Testis (tissue), 3 donors: ENCODE data around the gene ARHGAP9. TPM values are rescaled to one million over a fixed set of nuclear protein-coding genes. Genes with fewer than 3 reads are reported as not detected.
A peak's percentile ranks its signal among the peaks of the same experiment; 100 is the strongest.

Experiments used
- DNase-seq: peaks from one replicate; pipeline ENCODE4 v3.0.0-alpha.2; 2019
- H3K27ac ChIP-seq, 2 donors: fragments of 200-600 bp; sonication (generic); one replicate each; pipeline ENCODE4 v1.5.1; 2019
- H3K27me3 ChIP-seq: fragments of 200-600 bp; sonication (generic); one replicate; pipeline ENCODE4 v1.5.1; 2019
- H3K36me3 ChIP-seq: fragments of 200-600 bp; sonication (generic); one replicate; pipeline ENCODE4 v1.5.1; 2017; ENCODE audit warnings: low read depth; ENCODE audit errors: missing control alignments
- H3K4me1 ChIP-seq: fragments of 200-600 bp; sonication (generic); one replicate; pipeline ENCODE4 v1.5.1; 2019
- H3K4me3 ChIP-seq, 2 donors: fragments of 200-600 bp; sonication (generic); one replicate each; pipeline ENCODE4 v1.5.1; 2017 to 2019
- H3K9me3 ChIP-seq: fragments of 200-600 bp; sonication (generic); one replicate; pipeline ENCODE4 v1.5.1; 2017
- CTCF ChIP-seq, 3 experiments: fragments of 450-650 bp in 2 of 3; fragments of 200-600 bp in 1 of 3; sonication (generic) in 1 of 3; IDR thresholded peaks; one replicate each; pipeline ENCODE4 v1.5.1; 2016 to 2019; ENCODE audit warnings: antibody characterized with exemption in 3 of 3, mild to moderate bottlenecking in 2 of 3, moderate library complexity in 1 of 3
- POLR2A ChIP-seq: fragments of 450-650 bp; IDR thresholded peaks from one replicate; pipeline ENCODE4 v1.6.1; 2017; ENCODE audit warnings: antibody characterized with exemption, mild to moderate bottlenecking, moderate library complexity
- WGBS, 2 donors: methylation state at CpG; one replicate each; pipeline ENCODE4 v1.1.5; 2018; 5-methylcytosine and 5-hydroxymethylcytosine counted together
- intact Hi-C: fragments of 100-400 bp; cut with DNase I; formaldehyde crosslinking; loops from one replicate; pipeline ENCODE4 v1.15.1; 2023; ENCODE audit warnings: low total_unique reads
- polyA plus RNA-seq: library from polyadenylated mRNA; stranded (reverse); fragments of 350-450 nt; fragmentation: Illumina TruSeq; extraction: RNeasy Lipid Tissue Mini Kit (QIAGEN cat#74804); gene quantifications from one replicate; pipeline ENCODE4 v1.2.3, GENCODE V29; 2014; ENCODE audit warnings: low read depth, low replicate concordance; ENCODE audit not compliant: insufficient read depth
- total RNA-seq, 2 donors: library from RNA; depleted of rRNA; stranded (reverse); fragments of >200 nt; gene quantifications; one replicate each; pipeline ENCODE4 v1.2.3, GENCODE V29; 2016

ARHGAP9 gene
- total and polyA plus RNA-seq, 3 donors from 2014 or later = 24.8 to 111 (median 29.2) TPM

GRCh38 chr12:57522887-57523705 is 43.4 kb upstream of the ARHGAP9 start:
- no peaks in the 10 kb centered on the region for H3K36me3 ChIP-seq
- H3K4me1 ChIP-seq = peaks cover 37% of the 10 kb centered on the region
- H3K27ac ChIP-seq = peak overlapping the region; percentile 82 to 99
- peak overlapping the region; percentile 90 to 97 for H3K4me3 ChIP-seq
- intact Hi-C loops = no loop called here
- no peaks in the 10 kb centered on the region for H3K27me3 ChIP-seq
- no peak for TF ChIP-seq POLR2A
- TF ChIP-seq CTCF (IDR thresholded peaks at IDR 0.05) = no peak
- WGBS, 2 donors = 1% methylated on average over 14 to 27 of the region's 38 CpGs
- no peaks in the 10 kb centered on the region for H3K9me3 ChIP-seq
- DNase-seq = peak; percentile 57

DNA sequence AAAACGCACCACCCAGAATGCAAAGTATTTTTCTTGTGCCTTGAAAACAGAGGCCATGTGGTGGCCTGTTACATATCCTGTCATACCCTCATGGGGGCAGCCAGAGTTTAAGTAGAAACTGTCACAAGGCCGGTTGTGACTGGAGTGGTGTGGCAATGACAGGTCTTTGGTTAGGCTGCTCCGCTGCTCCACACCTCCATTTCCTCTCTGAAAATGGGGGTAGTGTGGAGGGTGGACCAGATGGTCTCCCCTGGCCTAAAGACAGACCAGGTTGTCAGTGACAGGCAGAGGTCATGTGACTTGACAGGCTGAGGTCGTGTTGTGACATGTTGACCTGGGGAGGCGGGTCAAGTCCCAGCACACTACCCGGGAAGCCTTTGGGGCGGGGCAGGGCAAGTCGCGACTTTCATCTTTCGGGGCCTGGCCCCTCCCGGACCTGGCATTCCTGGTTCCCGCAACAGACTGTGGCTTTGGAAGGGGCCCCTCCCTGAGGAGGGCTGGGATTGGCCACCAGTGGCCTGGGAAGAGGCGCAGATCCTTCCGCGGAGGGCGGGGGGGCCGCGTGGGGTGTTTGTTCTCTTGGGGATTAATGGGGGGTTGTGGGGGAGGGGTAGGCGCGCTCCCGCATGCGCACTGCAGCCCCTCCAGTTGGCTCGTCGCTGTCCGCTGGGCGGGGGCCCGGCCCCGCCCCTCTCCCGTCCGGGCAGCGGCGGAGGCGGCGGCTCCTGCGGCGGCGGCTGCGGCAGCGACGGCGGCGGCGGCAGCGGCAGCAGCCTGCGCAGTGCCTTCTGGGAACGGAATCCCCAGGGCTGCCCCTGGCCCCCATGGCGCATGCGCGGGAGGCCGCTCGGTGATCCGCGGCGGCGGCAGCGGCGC is 42.6 kb upstream of the ARHGAP9 start, which contains the start of gene MBD6:
MBD6 (plus strand) TSS at position 814 of the 876 bp plus-strand sequence. CDS start 1,480 bp downstream, outside the sequence.
- intact Hi-C loops = no loop called here
- 2 to 8% methylated on average over 3 to 48 of the region's 57 CpGs for WGBS, 2 donors
- Histone ChIP-seq H3K9me3 (no peaks in the 10 kb centered on the region), H3K4me1 (peaks cover 45% of the 10 kb centered on the region), H3K4me3 (peak within 1 kb of the TSS; percentile 90 to 97), H3K36me3 (no peaks in the 10 kb centered on the region), H3K27me3 (no peaks in the 10 kb centered on the region), H3K27ac (peak within 1 kb of the TSS; percentile 96 to 99)
- TF ChIP-seq POLR2A (peak; percentile 22), CTCF (IDR thresholded peaks at IDR 0.05) (no peak)
- peak; percentile 93 for DNase-seq

DNA sequence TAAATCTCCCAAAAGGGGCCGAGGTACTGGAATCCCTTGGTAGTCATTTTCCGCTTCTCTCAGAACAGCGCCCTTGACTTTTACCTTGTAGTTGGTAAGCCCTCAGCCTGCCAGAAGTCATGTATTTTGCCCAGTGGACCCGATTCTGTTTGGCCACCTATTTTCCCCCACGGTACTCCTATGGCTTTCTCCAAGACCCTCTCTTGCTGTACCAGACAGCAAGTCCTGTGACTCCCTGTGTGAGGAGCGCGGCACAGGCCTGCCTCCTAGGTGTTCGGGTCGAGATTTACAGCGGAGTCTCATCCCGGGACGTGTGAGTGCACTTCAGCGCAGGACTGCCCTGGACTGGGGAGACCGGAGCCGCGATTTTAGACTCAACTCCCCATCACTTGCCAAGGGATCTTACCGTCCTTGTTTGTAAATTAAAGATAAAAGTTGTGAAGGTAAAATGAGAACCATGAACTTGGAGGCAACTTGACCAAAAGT is 41.9 kb upstream of the ARHGAP9 start:
- Histone ChIP-seq H3K9me3 (no peaks in the 10 kb centered on the region), H3K4me1 (peaks cover 46% of the 10 kb centered on the region), H3K27ac (peak overlapping the region; percentile 96 to 99), H3K36me3 (no peaks in the 10 kb centered on the region), H3K4me3 (peak overlapping the region; percentile 90 to 97), H3K27me3 (no peaks in the 10 kb centered on the region)
- TF ChIP-seq CTCF (IDR thresholded peaks at IDR 0.05) = no peak
- no peak for TF ChIP-seq POLR2A
- 21 to 25% methylated on average over 17 of the region's 17 CpGs for WGBS, 2 donors
- intact Hi-C loops = no loop called here
- DNase-seq = peak; percentile 74

- Histone ChIP-seq H3K36me3 (no peaks in the 10 kb centered on the region), H3K27me3 (no peaks in the 10 kb centered on the region), H3K4me3 (peak within 1 kb of the TSS; percentile 90 to 97), H3K4me1 (peaks cover 46% of the 10 kb centered on the region), H3K9me3 (no peaks in the 10 kb centered on the region), H3K27ac (peak within 1 kb of the TSS; percentile 97 to 99)
- intact Hi-C loops = no loop called here
- peak; percentile 97 for TF ChIP-seq POLR2A
- TF ChIP-seq CTCF (IDR thresholded peaks at IDR 0.05) = no peak
- 1 to 2% methylated on average over 21 to 49 of the region's 52 CpGs for WGBS, 2 donors
- DNase-seq = peak; percentile 99
These were observed 40.6 kb upstream of the ARHGAP9 start, which contains the start of gene DDIT3 for GRCh38 chr12:57520053-57520818. Gene DDIT3, minus strand, starts transcription at chr12:57520514. Its CDS starts 3,108 bp downstream, at chr12:57517406.
